Common myeloid progenitor, CD34-positive (primary cell): ENCODE data around the gene LGALS14.

Source experiments
- CTCF ChIA-PET: fragments of 350-600 bp; sonication (Branson Sonifier 250); formaldehyde crosslinking; loops from one replicate; lab custom pipeline; 2021; ENCODE audit warnings: antibody characterized with exemption; lab: Charles Lee
- POLR2A ChIA-PET: fragments of 350-600 bp; sonication (Branson Sonifier 250); formaldehyde crosslinking; loops from one replicate; lab custom pipeline; 2021; ENCODE audit warnings: antibody characterized with exemption; lab: Charles Lee
- DNase-seq, 3 donors: peaks; one replicate each; pipeline versions ENCODE4 v3.0.0 to v3.0.0-alpha.2; 2013
- H3K27ac ChIP-seq, 2 experiments: 1 replicate in 1 of 2; 2 replicates in 1 of 2; pipeline ENCODE4 v1.7.0; 2013; ENCODE audit warnings: inconsistent platforms in 2 of 2, low read length in 2 of 2, mild to moderate bottlenecking in 2 of 2, low read depth in 1 of 2, moderate library complexity in 1 of 2; ENCODE audit not compliant: severe bottlenecking in 2 of 2, insufficient read depth in 1 of 2, poor library complexity in 1 of 2
- H3K27me3 ChIP-seq, 5 experiments: replicated peaks in 2 of 5; 1 replicate in 3 of 5; 2 replicates in 2 of 5; pipeline versions ENCODE4 v1.6.1 to v1.7.0; 2013; ENCODE audit warnings: low read length in 4 of 5, mild to moderate bottlenecking in 2 of 5, moderate library complexity in 2 of 5, inconsistent platforms in 1 of 5; ENCODE audit not compliant: insufficient read depth in 5 of 5, control insufficient read depth in 4 of 5
- H3K36me3 ChIP-seq, 4 experiments: 1 replicate in 2 of 4; 2 replicates in 2 of 4; pipeline versions ENCODE4 v1.6.1 to v1.7.0; 2013; ENCODE audit warnings: low read length in 3 of 4, control low read depth in 1 of 4, mild to moderate bottlenecking in 1 of 4; ENCODE audit not compliant: control insufficient read depth in 4 of 4, insufficient read depth in 4 of 4
- H3K4me1 ChIP-seq, 4 experiments: 1 replicate in 3 of 4; 2 replicates in 1 of 4; pipeline versions ENCODE4 v1.6.1 to v1.7.1; 2013; ENCODE audit warnings: low read length in 3 of 4, mild to moderate bottlenecking in 3 of 4, control low read depth in 1 of 4, inconsistent platforms in 1 of 4, moderate library complexity in 1 of 4; ENCODE audit not compliant: control insufficient read depth in 4 of 4, insufficient read depth in 4 of 4; ENCODE audit errors: control extremely low read depth in 1 of 4
- H3K4me3 ChIP-seq, 7 experiments: 1 replicate in 4 of 7; 2 replicates in 3 of 7; pipeline versions ENCODE4 v1.5.1 to v1.7.0; 2013; ENCODE audit warnings: mild to moderate bottlenecking in 7 of 7, low read length in 6 of 7, moderate library complexity in 6 of 7, inconsistent platforms in 2 of 7, low read depth in 2 of 7, control low read depth in 1 of 7; ENCODE audit not compliant: insufficient read depth in 4 of 7, control insufficient read depth in 1 of 7; ENCODE audit errors: extremely low read depth in 1 of 7
- H3K9me3 ChIP-seq, 5 experiments: 1 replicate in 4 of 5; 2 replicates in 1 of 5; pipeline versions ENCODE4 v1.6.1 to v1.7.1; 2013; ENCODE audit warnings: low read length in 4 of 5, mild to moderate bottlenecking in 2 of 5, inconsistent platforms in 1 of 5, low read depth in 1 of 5, moderate library complexity in 1 of 5; ENCODE audit not compliant: control insufficient read depth in 4 of 5, insufficient read depth in 2 of 5; ENCODE audit errors: control extremely low read depth in 1 of 5
- WGBS: methylation state at CpG from one replicate; pipeline ENCODE4 v1.1.5; 2013; ENCODE audit not compliant: insufficient coverage; 5-methylcytosine and 5-hydroxymethylcytosine counted together

The LGALS14 gene

DNA sequence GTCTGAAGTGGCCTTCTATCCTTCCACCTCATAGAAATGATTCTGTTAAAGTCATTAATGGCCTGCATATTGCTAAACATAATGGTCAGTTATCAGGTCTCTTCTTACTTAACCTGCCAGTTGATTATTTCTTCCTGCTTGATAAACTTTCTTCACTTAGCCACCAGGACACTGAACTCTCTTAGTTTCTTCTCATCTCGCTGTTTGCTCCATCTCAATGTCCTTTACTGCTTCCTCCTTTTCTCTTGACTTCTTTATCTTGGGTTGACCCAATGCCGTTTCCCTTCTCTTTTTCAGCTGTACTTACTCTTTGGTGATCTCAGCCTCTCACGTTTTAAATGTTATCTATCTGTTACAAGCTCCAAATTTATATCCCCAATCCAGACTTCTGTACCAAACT lies 50.7 kb downstream of the LGALS14 start:
- peaks cover 0 to 2% (median 0%) of the 10 kb centered on the region in 5 experiments for H3K9me3 ChIP-seq
- WGBS = 43% methylated on average over 3 of the region's 3 CpGs
- H3K4me1 ChIP-seq = no peaks in the 10 kb centered on the region
- H3K4me3 ChIP-seq = no peak overlapping the region
- ChIA-PET CTCF (interaction anchor here (1.0 kb wide), 1 partner anchor 12 kb away, joined by 5 read pairs; no protein-coding TSS in a partner anchor), POLR2A (no interaction called here)
- H3K36me3 ChIP-seq = no peaks in the 10 kb centered on the region
- DNase-seq = peak in 1 of 3 donors; percentile 6
- H3K27me3 ChIP-seq = peaks cover 4 to 35% (median 16%) of the 10 kb centered on the region in 5 experiments
- no peak overlapping the region for H3K27ac ChIP-seq
